Pons (tissue), 1 donor: Measurements from ENCODE around the gene BABAM1.

Experiments
- DNase-seq: peaks from one replicate; pipeline ENCODE4 v3.0.0-alpha.2; 2016; ENCODE audit warnings: low spot score

BABAM1 gene

DNA sequence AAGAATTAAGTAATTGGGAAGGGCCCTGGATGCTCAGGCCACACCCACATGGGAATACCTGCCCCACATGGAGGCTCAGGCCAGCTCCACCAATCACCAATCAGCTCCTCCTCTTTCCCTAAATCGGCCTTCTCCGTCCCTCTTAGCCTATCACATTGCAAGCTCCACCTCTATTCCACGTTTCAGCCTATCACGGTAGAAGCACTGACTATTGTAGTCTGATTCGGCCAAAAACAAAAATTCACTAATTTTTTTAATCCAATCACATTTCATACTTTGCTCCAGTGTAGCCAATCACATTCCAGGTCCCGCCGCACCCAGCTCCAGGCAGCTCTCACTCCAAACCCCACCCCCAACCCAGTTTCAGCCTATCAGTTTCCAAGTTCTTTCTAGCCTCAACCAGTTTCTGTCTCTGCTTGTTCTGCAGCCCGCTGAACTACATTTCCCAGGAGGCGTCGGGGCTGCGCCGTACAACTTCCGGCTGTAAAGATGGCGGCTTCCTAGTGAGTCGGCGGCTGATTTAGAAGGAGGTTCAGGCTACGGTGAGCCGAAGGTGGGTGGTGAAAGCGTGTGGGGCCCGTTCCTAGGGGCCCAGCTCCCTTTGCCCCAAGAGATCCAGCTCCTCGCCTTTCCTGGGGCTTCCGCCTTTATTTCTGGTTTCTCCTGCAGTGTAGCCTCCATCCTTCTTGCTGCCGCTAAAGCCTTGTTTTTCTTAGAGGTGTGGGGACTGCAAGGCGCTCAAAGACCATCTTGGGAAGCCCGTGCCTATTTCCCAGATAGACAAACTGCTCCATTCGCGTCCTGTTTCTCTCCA is at the start of gene BABAM1:
TSS of gene BABAM1 (plus strand) at position 469 of the 814 bp plus-strand sequence. CDS start 1,364 bp downstream, outside the sequence.
- DNase-seq, result peak; percentile 100

DNA sequence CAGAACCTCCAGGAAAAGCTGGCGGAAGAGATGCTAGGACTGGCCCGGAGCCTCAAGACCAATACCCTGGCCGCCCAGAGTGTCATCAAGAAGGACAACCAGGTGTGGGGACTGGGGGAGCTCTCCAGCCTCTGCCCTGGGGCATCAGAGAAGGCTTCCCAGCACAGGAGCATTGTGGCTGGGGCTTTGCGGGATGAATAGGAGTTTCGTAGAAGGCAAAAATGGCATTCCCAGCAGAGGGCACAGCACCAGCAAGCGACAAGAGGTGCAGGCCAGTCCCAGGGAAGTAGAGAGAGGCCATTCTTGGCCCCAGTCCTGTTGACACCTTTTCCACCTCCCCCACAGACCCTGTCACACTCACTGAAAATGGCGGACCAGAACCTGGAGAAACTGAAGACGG is 48.0 kb upstream of the BABAM1 start:
- DNase-seq, result no peak

DNA sequence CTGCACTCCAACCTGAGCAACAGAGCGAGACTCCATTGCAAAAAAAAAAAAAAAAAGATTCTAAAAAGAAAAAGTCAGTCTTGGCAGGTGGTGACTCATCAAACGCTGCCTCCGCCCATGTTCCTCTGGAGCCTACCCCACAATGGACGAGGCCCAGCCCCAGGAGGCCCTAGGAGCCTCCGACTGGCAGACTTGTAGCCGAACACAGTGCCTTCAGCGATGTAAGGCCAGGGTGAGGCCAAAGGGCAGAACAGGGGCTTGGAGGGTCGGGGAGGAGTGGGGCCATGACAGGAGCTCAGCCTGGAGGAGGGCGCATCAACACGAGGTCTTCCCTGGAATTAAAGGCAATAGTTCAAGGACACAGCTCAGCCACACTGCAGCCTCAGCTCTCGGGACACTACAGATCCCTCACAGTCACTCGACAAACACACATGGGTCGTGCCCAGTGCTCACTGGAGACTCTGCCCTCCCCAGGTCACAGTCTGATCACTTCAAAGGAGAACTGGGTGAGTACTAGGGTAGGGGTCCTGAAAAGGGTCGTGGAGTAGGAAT is 47.0 kb upstream of the BABAM1 start:
- DNase-seq, result no peak

DNA sequence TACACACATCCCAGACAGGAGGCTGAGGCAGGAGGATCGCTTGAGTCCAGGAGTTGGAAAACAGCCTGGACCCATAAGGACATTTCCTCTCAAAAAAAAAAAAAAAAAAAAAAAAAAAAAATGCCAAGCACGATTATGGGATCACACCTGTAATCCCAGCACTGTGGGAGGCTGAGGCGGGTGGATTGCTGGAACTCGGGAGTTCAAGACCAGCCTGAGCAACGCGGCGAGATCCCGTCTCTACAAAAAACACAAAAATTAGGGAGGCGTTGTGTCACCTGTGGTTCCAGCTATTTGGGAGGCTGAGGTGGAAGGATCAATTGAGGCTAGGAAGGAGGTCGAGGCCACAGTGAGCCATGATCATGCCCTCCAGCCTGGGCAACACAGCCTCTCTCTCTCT is 42.2 kb upstream of the BABAM1 start:
- DNase-seq, result no peak

DNA sequence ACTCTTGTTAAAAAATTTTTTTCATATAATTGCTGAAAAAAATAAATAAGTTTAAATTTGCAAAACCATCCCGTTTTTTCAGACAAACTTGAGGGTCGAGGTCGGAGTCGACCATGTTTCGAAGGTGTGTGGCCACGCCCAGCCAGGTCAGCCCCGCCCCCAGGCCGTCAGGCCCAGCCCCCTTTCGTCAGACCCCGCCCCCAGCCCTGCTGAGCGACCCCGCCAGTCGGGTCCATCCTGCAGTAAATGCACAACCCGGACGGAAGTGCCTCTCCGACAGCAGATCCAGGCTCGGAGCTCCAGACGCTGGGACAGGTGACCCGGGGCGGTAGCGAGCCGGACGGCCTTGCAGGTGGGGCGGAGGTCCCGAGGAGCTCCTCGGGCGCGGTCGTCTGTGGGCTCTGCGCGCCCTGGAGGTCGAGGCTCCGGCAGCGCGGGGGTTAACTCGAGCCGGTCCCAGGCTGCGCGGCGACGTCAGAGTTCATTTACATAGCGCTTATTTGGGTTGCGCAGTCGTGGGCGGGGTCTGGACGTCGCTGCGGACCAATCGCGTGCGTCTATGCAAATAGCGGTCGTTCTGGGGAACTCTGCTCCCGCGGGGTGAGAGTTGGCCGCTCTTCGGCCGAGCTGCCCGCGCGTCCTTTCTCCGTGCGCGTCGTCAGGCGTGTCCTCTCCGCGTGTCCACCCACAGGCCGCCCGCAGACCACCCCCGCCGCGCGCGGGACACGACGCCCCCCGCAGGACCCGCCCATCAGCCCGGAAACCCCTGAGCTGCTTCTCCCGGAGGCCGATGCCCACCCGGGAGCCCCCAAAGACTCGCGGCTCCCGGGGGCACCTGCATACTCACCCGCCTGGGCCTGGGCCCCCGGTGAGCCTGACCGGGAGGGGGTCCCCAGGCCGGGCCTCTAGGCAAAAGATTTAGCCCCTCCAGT is 41.0 kb upstream of the BABAM1 start, which contains the start of gene OCEL1:
TSS of gene OCEL1 (plus strand) at position 225 of the 932 bp plus-strand sequence. CDS start at position 247, 22 bp downstream.
- peak; percentile 98 for DNase-seq

DNA sequence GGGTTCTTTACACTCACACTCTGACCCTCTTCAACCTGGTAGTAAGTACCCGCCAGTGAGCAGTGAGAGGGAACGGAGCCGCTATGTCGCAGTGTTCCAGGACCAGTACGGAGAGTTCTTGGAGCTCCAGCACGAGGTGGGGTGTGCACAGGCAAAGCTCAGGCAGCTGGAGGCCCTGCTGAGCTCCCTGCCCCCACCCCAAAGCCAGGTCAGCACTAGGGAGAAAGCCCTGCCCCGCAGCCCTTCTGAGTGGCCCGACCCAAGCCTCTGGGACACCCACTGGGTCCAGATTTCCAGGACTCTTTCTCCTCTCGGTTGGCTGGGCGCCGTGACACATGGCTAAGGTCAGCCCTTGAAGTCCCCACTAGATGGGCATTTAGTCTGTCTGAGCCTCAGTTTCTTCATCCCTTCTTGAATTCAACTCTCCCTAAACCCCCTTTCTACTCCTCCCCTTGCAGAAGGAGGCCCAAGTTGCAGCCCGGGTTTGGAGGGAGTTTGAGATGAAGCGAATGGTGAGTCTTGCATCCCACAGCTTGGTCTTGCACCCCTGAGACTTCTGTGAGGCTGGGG is 39.4 kb upstream of the BABAM1 start:
- no peak for DNase-seq

DNA sequence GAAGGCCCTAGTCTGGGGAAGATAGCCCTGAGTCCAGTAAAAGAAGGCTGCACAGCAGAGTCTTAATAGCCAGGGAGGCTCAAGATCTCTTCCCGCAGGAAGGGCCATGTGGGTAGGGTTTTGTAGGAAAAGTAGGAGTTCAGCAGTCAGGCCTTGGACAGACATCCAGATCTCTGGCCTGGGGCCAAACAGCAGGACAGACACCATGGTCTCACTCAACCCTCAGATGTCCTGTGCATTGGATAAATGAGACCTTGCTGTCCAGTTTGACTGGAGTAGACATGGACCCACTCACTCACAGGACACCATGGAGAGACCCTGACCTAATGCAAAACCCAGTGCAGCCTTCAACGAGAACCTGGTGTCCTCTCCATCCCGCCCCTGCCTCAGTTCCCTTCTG is 37.4 kb upstream of the BABAM1 start:
- DNase-seq, result no peak

DNA sequence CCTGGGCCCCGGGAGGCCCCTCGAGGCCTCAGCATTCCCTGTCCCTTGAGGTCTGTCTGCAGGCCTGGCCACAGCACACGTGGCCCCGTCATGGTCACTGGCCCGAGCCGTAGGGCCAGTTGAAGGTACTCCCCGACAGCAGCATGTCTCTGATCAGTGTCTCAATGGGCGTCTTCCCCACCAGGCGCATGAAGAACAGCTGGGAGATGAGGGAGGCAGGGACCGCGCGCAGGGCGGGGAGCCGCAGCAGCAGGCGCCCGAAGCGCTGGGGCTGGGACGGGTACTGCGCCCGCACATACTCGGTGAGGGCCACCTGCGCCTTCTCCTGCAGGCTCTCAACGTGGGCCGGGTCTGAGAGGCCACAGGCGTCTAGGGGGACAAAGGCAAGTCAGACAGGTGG is 35.0 kb upstream of the BABAM1 start:
- DNase-seq, result no peak

DNA sequence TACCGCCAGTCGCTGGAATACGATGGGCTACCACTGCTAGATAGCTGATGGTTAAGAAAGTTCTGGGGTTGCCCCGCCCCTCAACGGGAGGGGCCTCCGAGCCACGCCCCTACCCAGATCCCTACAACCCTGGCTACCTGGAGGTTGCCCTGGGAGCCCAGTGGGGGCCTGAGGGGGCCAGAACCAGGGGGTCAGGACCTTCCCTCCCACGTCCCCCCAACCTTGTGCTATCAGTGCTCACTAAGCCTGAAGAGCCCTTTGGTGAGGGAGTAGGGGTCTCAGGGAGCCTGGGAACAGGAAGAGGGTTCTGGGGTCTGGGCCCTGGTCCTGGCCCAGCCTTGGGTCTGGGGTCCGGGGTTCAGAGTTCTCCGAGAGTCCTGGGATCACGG is 32.3 kb upstream of the BABAM1 start:
- DNase-seq, result no peak

DNA sequence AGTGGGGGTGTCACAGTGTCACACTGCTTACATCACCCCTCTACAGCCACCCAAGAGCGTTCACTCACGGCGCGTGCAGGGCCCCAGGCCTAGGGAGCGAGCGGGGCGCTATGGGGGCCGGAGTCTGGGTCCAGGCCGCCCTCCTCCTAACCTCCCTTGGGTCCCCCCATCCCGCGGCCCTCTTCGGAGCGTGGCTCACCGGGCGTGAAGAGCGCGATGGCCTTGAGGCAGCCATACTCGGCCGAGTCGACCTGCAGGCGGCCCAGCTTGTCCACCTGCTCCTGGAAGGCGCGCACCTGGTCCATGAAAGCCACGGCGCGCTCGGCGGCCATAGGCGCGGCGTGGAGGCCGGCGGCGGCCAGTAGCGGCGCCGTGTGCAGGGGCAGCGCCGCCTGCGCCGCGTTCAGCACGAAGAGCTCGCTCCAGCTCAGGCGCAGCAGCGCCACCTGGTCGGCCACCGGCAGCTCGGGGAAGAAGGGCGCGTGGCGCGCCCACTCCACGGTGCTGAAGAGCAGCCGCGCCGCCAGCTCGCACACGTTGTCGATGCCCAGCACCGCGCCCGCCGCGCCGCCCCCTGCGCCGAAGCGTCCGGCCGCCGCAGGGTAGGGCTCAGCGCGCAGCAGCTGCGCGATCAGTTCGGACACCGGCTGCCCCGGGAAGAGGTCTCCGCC is 31.8 kb upstream of the BABAM1 start:
- peak; percentile 43 for DNase-seq

DNA sequence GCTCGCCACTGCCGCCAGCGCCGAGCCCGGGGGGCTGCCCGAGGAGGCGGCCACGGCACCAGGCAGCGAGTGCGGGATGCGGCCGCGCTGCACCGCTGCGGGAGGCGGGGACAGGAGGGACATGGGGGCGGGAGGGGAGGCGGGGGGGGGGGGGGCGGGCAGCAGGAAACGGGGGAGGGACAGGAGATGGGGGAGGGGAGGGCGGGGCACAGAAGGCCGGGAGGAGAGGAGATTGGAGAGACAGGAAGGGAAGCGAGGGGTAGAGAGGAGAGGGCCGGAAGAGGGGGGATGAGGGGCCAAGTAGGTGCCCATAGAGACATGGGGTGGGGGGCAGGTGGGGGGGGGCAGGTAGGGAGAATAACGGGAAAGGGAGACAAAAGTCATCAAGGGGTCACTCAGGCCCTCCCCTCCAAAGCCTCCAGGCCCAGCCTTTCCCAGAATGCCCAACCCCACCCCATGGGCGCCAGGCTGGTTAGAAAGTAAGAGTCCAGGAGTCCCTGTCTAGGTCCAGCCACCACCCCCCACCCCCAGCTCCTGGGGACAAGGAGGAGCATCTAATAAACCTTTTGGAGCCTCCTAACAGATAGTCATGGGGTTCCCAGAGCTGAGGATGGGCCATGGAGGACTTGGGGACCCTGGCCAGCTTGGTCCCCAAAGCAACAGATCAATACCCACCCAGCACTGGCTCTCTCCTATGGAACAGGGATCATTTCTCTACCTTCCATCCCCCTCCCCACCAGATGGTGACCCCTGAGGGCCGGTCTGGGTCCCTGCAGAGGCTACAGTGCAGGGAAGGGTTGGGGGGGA is 31.1 kb upstream of the BABAM1 start:
- DNase-seq, result no peak

DNA sequence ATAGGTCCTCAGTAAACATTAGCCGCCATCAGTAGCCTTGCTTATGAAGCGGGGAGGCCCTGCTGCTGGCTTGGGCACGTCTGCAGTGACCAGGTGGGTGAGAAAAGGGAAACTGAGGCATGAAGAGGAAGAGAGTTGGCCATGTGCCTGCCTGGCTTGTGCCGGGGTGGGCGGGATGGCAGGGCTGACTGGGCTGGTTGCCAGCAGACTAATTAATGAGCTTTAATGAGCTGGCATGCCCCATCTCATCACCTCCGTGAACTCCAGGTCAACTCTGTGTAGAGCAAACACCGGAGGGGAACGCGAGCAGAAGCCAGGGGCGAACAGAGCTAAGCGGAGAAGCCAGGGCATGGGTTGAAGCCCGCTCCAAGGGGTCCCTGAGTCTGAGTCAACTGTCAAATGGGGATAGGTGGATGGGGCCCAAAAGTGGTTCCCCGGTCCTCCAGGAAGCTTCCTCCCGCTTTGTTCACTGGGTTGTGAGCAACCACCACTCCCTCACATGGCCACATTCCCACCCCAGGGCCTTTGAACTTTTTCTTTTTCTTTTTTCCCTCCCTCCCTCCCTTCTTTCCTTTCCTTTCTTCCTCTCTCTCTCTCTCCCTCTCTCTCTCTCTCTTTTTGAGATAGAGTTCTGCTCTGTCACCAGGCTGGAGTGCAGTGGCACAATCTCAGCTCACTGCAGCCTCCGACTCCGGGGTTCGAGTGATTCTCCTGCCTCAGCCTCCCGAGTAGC is 30.3 kb upstream of the BABAM1 start:
- no peak for DNase-seq

DNA sequence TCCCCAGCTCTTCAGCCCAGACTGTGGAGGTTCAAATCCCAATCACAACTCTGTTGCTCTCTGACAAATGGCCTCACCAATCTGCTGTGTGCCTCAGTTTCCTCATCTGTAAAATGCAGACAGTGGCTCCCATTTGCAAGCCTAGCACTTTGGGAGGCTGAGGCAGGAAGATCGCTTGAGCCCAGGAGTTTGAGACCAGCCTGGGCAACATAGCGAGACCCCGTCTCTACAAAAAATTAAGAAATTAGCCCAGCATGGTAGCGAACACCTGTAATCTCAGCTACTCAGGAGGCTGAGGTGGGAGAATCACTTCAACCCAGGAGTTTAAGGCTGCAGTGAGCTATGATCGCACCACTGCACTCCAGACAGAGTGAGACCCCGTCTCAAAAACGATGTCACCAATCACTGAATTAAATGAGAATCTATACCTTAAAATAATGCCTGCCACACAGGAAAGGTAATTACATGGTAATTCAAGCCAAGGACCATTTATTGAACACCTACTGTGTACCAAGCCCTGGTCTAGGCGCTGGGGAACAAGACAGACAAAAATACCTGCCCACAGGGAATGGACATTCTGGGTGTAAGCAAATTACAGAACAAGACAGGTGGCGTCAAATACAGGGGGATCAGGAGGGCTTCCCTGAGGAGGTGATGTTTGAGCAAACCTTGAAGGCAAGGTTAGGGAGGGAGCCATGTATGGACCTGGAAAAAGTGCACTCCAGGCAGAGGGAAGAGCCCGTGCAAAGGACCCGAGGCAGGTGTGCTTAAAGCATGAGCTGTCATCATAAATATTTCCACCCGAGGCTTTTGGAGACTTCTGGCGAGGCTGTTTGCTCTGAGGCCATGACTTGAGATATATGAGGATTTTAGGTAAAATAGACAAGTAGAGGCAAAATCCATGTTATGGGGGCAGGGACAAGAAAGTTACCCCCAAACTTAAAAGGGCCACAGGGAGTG is 29.2 kb upstream of the BABAM1 start:
- no peak for DNase-seq

DNA sequence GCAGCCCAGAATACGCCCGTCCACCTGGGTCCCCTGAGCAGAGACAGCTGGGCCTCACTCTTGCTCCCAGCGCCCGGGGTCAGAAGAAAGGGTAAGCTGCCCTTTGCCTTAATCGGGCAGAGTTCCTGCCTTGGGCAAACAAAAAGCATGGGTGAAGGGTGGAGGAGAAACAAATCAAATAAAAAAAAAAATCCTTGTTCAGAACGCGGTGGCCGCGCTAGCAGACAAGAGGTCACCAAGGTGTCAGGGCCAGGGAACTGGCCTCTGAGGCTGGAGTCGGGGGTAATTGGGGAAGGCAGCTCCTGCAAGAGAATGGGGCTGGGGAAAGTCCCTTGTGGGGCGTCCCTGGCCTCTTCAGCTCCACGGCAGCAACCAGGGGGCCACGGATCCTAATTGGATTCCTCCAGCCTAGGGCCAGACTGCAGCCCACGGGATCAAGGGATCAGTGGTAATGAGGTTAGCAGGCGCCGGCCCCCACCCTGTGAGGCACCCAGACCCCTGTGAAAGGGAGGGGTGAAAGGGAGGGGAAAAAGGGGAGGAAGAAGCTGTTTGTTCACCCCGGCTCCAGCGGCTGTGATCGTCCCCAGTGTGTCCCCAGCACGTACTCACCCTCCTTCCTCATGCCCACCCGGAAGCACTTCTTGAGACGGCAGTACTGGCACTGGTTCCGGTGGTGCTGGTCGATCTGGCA is 27.0 kb upstream of the BABAM1 start:
- DNase-seq, result no peak

DNA sequence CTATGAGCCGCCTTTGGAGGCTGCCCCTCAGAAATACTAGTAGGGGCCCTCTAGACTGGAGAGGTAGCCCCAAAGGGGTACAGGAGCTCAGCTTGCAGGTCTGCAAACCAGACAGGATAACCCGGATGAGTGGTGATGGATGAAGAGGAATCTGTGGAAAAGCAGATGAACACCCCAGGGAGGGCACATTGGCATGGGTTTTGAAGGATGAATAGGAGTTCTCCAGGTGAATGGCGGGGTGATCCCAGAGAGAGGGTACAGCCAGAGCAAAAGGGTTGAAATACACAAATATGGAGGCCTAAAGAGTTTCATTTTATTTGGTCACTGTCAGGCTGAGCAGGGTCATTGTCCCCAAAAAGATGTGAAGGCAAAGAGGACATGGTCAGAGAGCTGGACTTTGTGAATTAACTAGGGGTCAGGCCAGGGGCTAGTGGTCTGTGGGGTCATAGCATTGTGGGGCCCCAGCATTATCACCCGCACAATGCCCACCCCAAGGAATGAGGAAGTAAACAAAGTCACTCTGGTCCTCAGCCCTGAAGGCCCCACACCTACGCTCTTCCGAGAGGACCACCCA is 26.3 kb upstream of the BABAM1 start:
- no peak for DNase-seq

DNA sequence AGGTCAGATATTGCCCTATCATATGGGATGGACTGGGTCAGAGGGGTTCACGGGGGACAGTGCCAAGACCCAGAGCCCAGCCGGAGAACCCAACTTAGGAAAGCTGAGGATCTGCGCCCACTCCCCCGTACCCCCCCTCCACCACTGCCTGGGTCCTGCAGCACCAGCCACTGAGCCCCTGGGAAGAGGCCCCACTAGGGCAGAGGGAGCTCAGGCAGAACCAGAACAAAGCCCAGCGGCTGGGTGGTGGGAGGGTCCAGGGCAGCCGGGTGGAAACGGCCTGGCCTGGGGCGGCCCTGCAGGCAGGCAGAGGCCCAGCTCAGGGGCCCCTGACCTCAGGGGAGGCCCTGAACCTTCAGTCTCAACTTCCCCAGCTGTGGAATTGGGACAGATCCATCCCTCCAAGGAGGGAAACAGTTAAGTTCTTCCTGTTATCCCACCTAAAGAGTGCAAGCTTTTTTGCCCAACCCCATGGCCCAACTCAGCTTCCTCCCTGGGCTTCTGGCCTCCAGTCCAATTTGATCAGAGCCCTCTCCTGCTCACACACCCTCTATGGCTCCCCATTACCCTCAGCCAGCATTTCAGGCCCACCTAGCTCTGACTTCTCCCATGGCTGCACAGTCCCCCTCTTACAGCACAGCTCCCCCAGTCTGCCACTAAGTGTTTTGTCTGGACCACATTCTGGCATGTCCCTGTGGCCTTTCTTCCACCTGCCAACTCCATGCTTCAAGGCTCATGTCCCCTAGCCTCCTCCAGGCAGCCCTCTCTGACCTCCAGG is 24.6 kb upstream of the BABAM1 start:
- no peak for DNase-seq

DNA sequence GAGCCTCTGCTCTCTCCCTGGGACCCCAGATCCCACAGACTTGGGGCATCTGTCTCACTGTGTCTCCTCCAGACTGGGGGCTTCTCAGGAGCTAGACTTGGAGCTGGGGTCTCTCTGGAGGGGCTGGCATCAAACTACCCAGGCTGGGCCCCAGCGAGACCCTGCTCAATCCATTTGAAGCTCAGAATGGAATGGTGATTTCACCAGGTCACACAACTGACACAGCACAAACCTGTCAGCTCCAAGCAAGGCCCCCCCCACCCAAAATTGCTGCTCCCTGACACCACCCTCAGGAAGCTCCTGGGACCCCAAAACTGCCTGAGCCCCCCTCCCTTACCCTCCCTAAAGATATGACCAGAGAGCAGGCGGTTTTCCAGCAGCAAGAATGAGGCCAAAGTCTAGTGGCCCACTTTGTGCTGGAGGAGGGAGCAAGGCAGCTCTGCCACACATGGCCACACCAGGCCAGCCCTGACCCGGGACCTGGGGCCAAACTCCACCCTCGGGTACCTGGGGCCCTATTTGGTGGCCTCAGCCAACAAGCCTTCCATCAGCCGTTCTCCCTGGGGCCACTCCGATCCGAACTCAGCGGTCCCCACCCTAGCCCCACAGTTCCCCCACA is 23.9 kb upstream of the BABAM1 start:
- DNase-seq, result no peak
